ENCODE data around the gene MAPKAP1. TPM values are rescaled to one million over a fixed set of nuclear protein-coding genes. Genes with fewer than 3 reads are reported as not detected.
A peak's percentile ranks its signal among the peaks of the same experiment; 100 is the strongest.

Gene MAPKAP1
- total RNA-seq, 2 donors from 2014 or later = 98.0 to 98.4 TPM

- ATAC-seq = peak; percentile 54 to 75
- intact Hi-C loops (cut with DNase I) = loop anchor here in 1 of 2 donors (10.0 kb wide), 1 partner anchor 50 kb away; no protein-coding TSS in a partner anchor
- no peak for DNase-seq
Observed at GRCh38 chr9:125534971-125535701, 171.9 kb downstream of the MAPKAP1 start.

GRCh38 chr9:125532812-125533594 is 174.0 kb downstream of the MAPKAP1 start:
- DNase-seq (no peak), ATAC-seq (no peak)
- intact Hi-C loops (cut with DNase I) = loop anchor here in 1 of 2 donors (10.0 kb wide), 1 partner anchor 48 kb away; no protein-coding TSS in a partner anchor

GRCh38 chr9:125532412-125532811 is 174.6 kb downstream of the MAPKAP1 start:
- intact Hi-C loops (cut with DNase I) = loop anchor here in 1 of 2 donors (10.0 kb wide), 1 partner anchor 48 kb away; no protein-coding TSS in a partner anchor
- ATAC-seq = no peak
- no peak for DNase-seq

- DNase-seq = no peak
- intact Hi-C loops (cut with DNase I) = loop anchor here in 1 of 2 donors (10.0 kb wide), 1 partner anchor 45 kb away; no protein-coding TSS in a partner anchor
- no peak for ATAC-seq
Observed at GRCh38 chr9:125529589-125530515, 177.2 kb downstream of the MAPKAP1 start.

GRCh38 chr9:125529107-125529506 is 177.9 kb downstream of the MAPKAP1 start:
- ATAC-seq (no peak), DNase-seq (no peak)
- intact Hi-C loops (cut with DNase I) = no loop called here

- DNase-seq (no peak), ATAC-seq (no peak)
- intact Hi-C loops (cut with DNase I) = no loop called here
Observed at GRCh38 chr9:125527471-125528002, 179.5 kb downstream of the MAPKAP1 start.

- intact Hi-C loops (cut with DNase I) = no loop called here
- DNase-seq (peak; percentile 44), ATAC-seq (peak; percentile 41 to 56)
Observed at GRCh38 chr9:125525921-125526631, 180.9 kb downstream of the MAPKAP1 start.

GRCh38 chr9:125524583-125525355 is 182.2 kb downstream of the MAPKAP1 start:
- ATAC-seq (no peak), DNase-seq (no peak)
- intact Hi-C loops (cut with DNase I) = no loop called here

GRCh38 chr9:125523681-125524080 is 183.3 kb downstream of the MAPKAP1 start:
- intact Hi-C loops (cut with DNase I) = no loop called here
- DNase-seq (no peak), ATAC-seq (no peak)

- peak; percentile 30 to 41 for ATAC-seq
- intact Hi-C loops (cut with DNase I) = no loop called here
- no peak for DNase-seq
Observed at GRCh38 chr9:125522328-125522725, 184.7 kb downstream of the MAPKAP1 start.

GRCh38 chr9:125521462-125522327 is 185.3 kb downstream of the MAPKAP1 start:
- ATAC-seq (peak in 1 of 2 donors; percentile 78), DNase-seq (no peak)
- intact Hi-C loops (cut with DNase I) = no loop called here

GRCh38 chr9:125519734-125520133 is 187.3 kb downstream of the MAPKAP1 start:
- intact Hi-C loops (cut with DNase I) = no loop called here
- DNase-seq (no peak), ATAC-seq (no peak)

GRCh38 chr9:125517577-125517976 is 189.4 kb downstream of the MAPKAP1 start:
- ATAC-seq (no peak), DNase-seq (no peak)
- intact Hi-C loops (cut with DNase I) = no loop called here

- no peak for DNase-seq
- no peak for ATAC-seq
- intact Hi-C loops (cut with DNase I) = no loop called here
Observed at GRCh38 chr9:125515983-125516940, 190.7 kb downstream of the MAPKAP1 start.

GRCh38 chr9:125515281-125515680 is 191.7 kb downstream of the MAPKAP1 start:
- intact Hi-C loops (cut with DNase I) = no loop called here
- ATAC-seq = no peak

More at GRCh38 chr9:125515281-125515680, 191.7 kb downstream of the MAPKAP1 start:
- no peak for DNase-seq
